Lung (tissue), 12 donors: ENCODE data around the gene SCNN1B. TPM values are rescaled to one million over a fixed set of nuclear protein-coding genes. Genes with fewer than 3 reads are reported as not detected.

ENCODE experiments used
- ATAC-seq: fragments of 200-7000 bp; cut with Tn5 transposase; one replicate; pipeline ENCODE4 v1.9.1; 2020; ENCODE audit warnings: moderate number of reproducible peaks; ENCODE audit not compliant: insufficient read depth, low FRiP score
- DNase-seq, 3 donors: peaks; one replicate each; pipeline ENCODE4 v3.0.0-alpha.2; 2013 to 2017
- H3K27ac ChIP-seq, 2 donors: one replicate each; pipeline ENCODE4 v1.5.1; 2013; ENCODE audit warnings: mild to moderate bottlenecking in 2 of 2, moderate library complexity in 2 of 2, control low read depth in 1 of 2, inconsistent platforms in 1 of 2, low read depth in 1 of 2, low read length in 1 of 2
- H3K27me3 ChIP-seq, 3 donors: one replicate each; pipeline ENCODE4 v1.5.1; 2013; ENCODE audit warnings: low read length in 2 of 3; ENCODE audit not compliant: control insufficient read depth in 3 of 3, insufficient read depth in 3 of 3
- H3K36me3 ChIP-seq, 4 donors: one replicate each; pipeline ENCODE4 v1.5.1; 2013; ENCODE audit warnings: low read length in 4 of 4, mild to moderate bottlenecking in 1 of 4, moderate library complexity in 1 of 4; ENCODE audit not compliant: control insufficient read depth in 4 of 4, insufficient read depth in 4 of 4
- H3K4me1 ChIP-seq, 5 donors: one replicate each; pipeline ENCODE4 v1.5.1; 2013; ENCODE audit warnings: low read length in 5 of 5, mild to moderate bottlenecking in 2 of 5, moderate library complexity in 1 of 5; ENCODE audit not compliant: control insufficient read depth in 5 of 5, insufficient read depth in 5 of 5
- H3K4me3 ChIP-seq: one replicate; pipeline ENCODE4 v1.5.1; 2013; ENCODE audit warnings: mild to moderate bottlenecking, control low read depth, moderate library complexity
- H3K9ac ChIP-seq, 2 donors: one replicate each; pipeline ENCODE4 v1.5.1; 2013; ENCODE audit warnings: low read length in 2 of 2, control low read depth in 1 of 2; ENCODE audit not compliant: insufficient read depth in 1 of 2
- H3K9me3 ChIP-seq, 4 donors: one replicate each; pipeline ENCODE4 v1.5.1; 2013; ENCODE audit warnings: low read length in 3 of 4, mild to moderate bottlenecking in 1 of 4, moderate library complexity in 1 of 4; ENCODE audit not compliant: control insufficient read depth in 4 of 4, insufficient read depth in 3 of 4
- CTCF ChIP-seq: IDR thresholded peaks from 2 replicates; pipeline ENCODE4 v1.5.1; 2012; ENCODE audit warnings: mild to moderate bottlenecking; ENCODE audit errors: control extremely low read depth, extremely low read depth
- WGBS, 2 donors: extraction: QIAGEN DNeasy Blood & Tissue Kit; methylation state at CpG; one replicate each; pipeline ENCODE4 v1.1.7; 2013; 5-methylcytosine and 5-hydroxymethylcytosine counted together
- polyA plus RNA-seq, 2 donors: library from polyadenylated mRNA; stranded (reverse); fragments of 200-250 nt; gene quantifications; one replicate each; pipeline ENCODE4 v1.2.1, GENCODE V29; 2013
- total RNA-seq, 2 donors: library from RNA; depleted of rRNA in 1 of 2; stranded (reverse); fragments of >200 nt in 1 of 2; gene quantifications; one replicate each; pipeline ENCODE4 v1.2.1, GENCODE V29; 2014 to 2021
- donor health status: control.
- donor health status: control.
- donor health status: Bipolar disorder and iron deficiency.
- donor health status: healthy.
- donor health status: DM: yes; HTN: yes; CAD: no.

The SCNN1B gene
- total and polyA plus RNA-seq, 4 donors, result 16.4 to 58.7 (median 41.3) TPM

GRCh38 chr16:23258919-23259237 lies 43.2 kb upstream of the SCNN1B start:
- no peak for ATAC-seq
- Histone ChIP-seq H3K9ac (no peak overlapping the region), H3K27me3 (no peaks in the 10 kb centered on the region), H3K4me3 (no peak overlapping the region), H3K36me3 (no peaks in the 10 kb centered on the region), H3K4me1 (peaks cover 0 to 11% (median 0%) of the 10 kb centered on the region in 5 donors), H3K27ac (no peak overlapping the region), H3K9me3 (peaks cover 0 to 3% (median 0%) of the 10 kb centered on the region in 4 donors)
- TF ChIP-seq CTCF, result no peak
- WGBS, 2 donors, result 54 to 81% methylated on average over 2 of the region's 2 CpGs
- no peak for DNase-seq

DNA sequence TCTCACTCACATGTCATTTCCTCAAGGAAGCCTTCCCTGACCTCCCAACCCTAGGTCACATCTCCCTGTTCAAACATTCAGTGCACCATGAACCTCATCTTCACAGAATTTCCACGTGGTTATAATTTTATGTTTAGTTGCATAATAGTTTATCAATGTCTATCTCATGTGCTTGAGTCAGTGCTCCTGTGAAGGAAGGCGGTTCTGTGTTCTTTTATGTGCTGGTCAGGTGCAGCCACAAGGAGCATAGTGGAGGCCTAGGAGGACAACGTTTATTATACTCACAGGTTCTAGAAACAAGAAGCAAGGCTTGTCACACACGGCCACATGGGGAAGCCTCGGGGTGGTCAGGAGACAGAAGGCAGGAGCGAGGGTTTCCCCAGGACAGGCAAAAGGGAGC lies 34.5 kb upstream of the SCNN1B start:
- Histone ChIP-seq H3K4me1 (no peaks in the 10 kb centered on the region), H3K27ac (no peak overlapping the region), H3K36me3 (no peaks in the 10 kb centered on the region), H3K4me3 (no peak overlapping the region), H3K9me3 (peaks cover 0 to 7% (median 0%) of the 10 kb centered on the region in 4 donors), H3K27me3 (no peaks in the 10 kb centered on the region), H3K9ac (no peak overlapping the region)
- no peak for TF ChIP-seq CTCF
- ATAC-seq (no peak), DNase-seq (no peak)
- WGBS, 2 donors, result 64 to 71% methylated on average over 6 of the region's 6 CpGs

DNA sequence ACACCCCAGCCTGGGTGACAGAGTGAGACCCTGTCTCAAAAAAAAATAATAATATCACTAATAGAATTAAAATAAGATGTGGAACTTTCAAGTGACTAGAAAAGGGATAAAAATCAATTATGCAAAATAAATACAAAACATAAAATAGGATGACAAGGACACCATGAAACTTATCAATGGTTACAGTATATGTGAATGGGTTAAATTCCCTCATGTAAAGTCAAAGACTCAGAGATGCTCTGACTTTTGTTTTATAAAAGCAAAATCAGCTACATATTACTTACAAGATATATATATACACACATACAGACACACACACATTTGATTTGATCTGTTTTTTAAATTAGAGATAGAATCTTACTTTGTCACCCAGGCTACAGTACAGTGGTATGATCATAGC lies 33.5 kb upstream of the SCNN1B start:
- H3K27me3 ChIP-seq, result no peaks in the 10 kb centered on the region
- DNase-seq, result no peak
- no peaks in the 10 kb centered on the region for H3K4me1 ChIP-seq
- peaks cover 0 to 7% (median 0%) of the 10 kb centered on the region in 4 donors for H3K9me3 ChIP-seq
- H3K36me3 ChIP-seq, result no peaks in the 10 kb centered on the region
- ATAC-seq, result no peak
- H3K27ac ChIP-seq, result no peak overlapping the region
- H3K9ac ChIP-seq, result no peak overlapping the region
- TF ChIP-seq CTCF, result no peak
- no peak overlapping the region for H3K4me3 ChIP-seq

- DNase-seq, result no peak
- Histone ChIP-seq H3K4me3 (no peak overlapping the region), H3K9me3 (peaks cover 0 to 7% (median 0%) of the 10 kb centered on the region in 4 donors), H3K9ac (no peak overlapping the region), H3K36me3 (no peaks in the 10 kb centered on the region), H3K27ac (no peak overlapping the region), H3K27me3 (no peaks in the 10 kb centered on the region), H3K4me1 (peaks cover 0 to 1% (median 0%) of the 10 kb centered on the region in 5 donors)
- TF ChIP-seq CTCF, result no peak
- 92 to 93% methylated on average over 6 of the region's 6 CpGs for WGBS, 2 donors
- no peak for ATAC-seq
Observed at GRCh38 chr16:23269248-23269953, 32.7 kb upstream of the SCNN1B start.
